Suprapubic skin (tissue), 4 donors: Measurements from ENCODE around the gene ENPP7. TPM values are rescaled to one million over a fixed set of nuclear protein-coding genes. Genes with fewer than 3 reads are reported as not detected.
A peak's percentile ranks its signal among the peaks of the same experiment; 100 is the strongest.

Experiments used
- DNase-seq, 2 donors: peaks; one replicate each; pipeline ENCODE4 v3.0.0-alpha.2; 2019; ENCODE audit warnings: low spot score in 2 of 2
- H3K27ac ChIP-seq: fragments of 200-600 bp; sonication (generic); one replicate; pipeline ENCODE4 v1.5.1; 2019
- H3K27me3 ChIP-seq: fragments of 200-600 bp; sonication (generic); one replicate; pipeline ENCODE4 v1.5.1; 2019
- H3K36me3 ChIP-seq: fragments of 200-600 bp; sonication (generic); one replicate; pipeline ENCODE4 v1.5.1; 2019
- H3K4me1 ChIP-seq: fragments of 200-600 bp; sonication (generic); one replicate; pipeline ENCODE4 v1.5.1; 2019
- H3K4me3 ChIP-seq: fragments of 200-600 bp; sonication (generic); one replicate; pipeline ENCODE4 v1.5.1; 2019; ENCODE audit warnings: mild to moderate bottlenecking
- H3K9me3 ChIP-seq: fragments of 200-600 bp; sonication (generic); one replicate; pipeline ENCODE4 v1.5.1; 2019
- CTCF ChIP-seq, 2 donors: fragments of 200-600 bp in 1 of 2; fragments of 450-650 bp in 1 of 2; sonication (generic) in 1 of 2; IDR thresholded peaks; one replicate each; pipeline ENCODE4 v1.5.1; 2016 to 2019; ENCODE audit warnings: antibody characterized with exemption in 2 of 2, mild to moderate bottlenecking in 1 of 2, moderate library complexity in 1 of 2
- EP300 ChIP-seq: sonication (generic); formaldehyde crosslinking; IDR thresholded peaks from one replicate; pipeline ENCODE4 v1.6.1; 2017; ENCODE audit warnings: antibody characterized with exemption
- POLR2A ChIP-seq, 2 donors: fragments of 450-650 bp; IDR thresholded peaks; one replicate each; pipeline ENCODE4 v1.6.1; 2017; ENCODE audit warnings: antibody characterized with exemption in 2 of 2, mild to moderate bottlenecking in 2 of 2, moderate library complexity in 2 of 2
- POLR2AphosphoS5 ChIP-seq, 3 donors: sonication (generic); formaldehyde crosslinking; IDR thresholded peaks; one replicate each; pipeline ENCODE4 v1.6.1; 2017; ENCODE audit warnings: antibody characterized with exemption in 3 of 3
- WGBS: methylation state at CpG from one replicate; pipeline ENCODE4 v1.1.5; 2018; 5-methylcytosine and 5-hydroxymethylcytosine counted together
- total RNA-seq, 4 donors: library from RNA; depleted of rRNA; stranded (reverse); fragments of >200 nt; gene quantifications; one replicate each; pipeline ENCODE4 v1.1.0, GENCODE V29; 2016

Gene ENPP7
- total RNA-seq, 4 donors from 2014 or later = not detected

DNA sequence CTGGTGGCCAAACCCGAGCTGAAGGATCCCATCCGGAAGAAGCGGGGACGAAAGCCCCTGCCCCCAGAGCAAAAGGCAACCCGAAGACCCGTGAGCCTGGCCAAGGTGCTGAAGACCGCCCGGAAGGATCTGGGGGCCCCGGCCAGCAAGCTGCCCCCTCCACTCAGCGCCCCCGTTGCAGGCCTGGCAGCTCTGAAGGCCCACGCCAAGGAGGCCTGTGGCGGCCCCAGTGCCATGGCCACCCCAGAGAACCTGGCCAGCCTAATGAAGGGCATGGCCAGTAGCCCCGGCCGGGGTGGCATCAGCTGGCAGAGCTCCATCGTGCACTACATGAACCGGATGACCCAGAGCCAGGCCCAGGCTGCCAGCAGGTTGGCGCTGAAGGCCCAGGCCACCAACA lies 53.1 kb downstream of the ENPP7 start:
- WGBS = no CpG with 5 or more reads among the region's 18 CpGs
- Histone ChIP-seq H3K9me3 (no peaks in the 10 kb centered on the region), H3K36me3 (peaks cover 9% of the 10 kb centered on the region), H3K27ac (no peak overlapping the region), H3K27me3 (peaks cover 59% of the 10 kb centered on the region), H3K4me1 (peaks cover 9% of the 10 kb centered on the region), H3K4me3 (no peak overlapping the region)
- TF ChIP-seq POLR2A (IDR thresholded peaks at IDR 0.05) = no peak
- no peak for TF ChIP-seq CTCF (IDR thresholded peaks at IDR 0.05)
- DNase-seq = no peak

- peaks cover 5% of the 10 kb centered on the region for H3K4me1 ChIP-seq
- no peak overlapping the region for H3K4me3 ChIP-seq
- WGBS = 100% methylated on average over 4 of the region's 31 CpGs
- no peak overlapping the region for H3K27ac ChIP-seq
- TF ChIP-seq POLR2AphosphoS5 (IDR thresholded peaks at IDR 0.05) = no peak
- no peak for TF ChIP-seq EP300
- TF ChIP-seq CTCF (IDR thresholded peaks at IDR 0.05) = no peak
- TF ChIP-seq POLR2A (IDR thresholded peaks at IDR 0.05) = no peak
- H3K27me3 ChIP-seq = peaks cover 65% of the 10 kb centered on the region
- peaks cover 9% of the 10 kb centered on the region for H3K36me3 ChIP-seq
- H3K9me3 ChIP-seq = no peaks in the 10 kb centered on the region
- DNase-seq = peak in 1 of 2 donors; percentile 64
Observed at GRCh38 chr17:79784353-79785016, 53.7 kb downstream of the ENPP7 start.

DNA sequence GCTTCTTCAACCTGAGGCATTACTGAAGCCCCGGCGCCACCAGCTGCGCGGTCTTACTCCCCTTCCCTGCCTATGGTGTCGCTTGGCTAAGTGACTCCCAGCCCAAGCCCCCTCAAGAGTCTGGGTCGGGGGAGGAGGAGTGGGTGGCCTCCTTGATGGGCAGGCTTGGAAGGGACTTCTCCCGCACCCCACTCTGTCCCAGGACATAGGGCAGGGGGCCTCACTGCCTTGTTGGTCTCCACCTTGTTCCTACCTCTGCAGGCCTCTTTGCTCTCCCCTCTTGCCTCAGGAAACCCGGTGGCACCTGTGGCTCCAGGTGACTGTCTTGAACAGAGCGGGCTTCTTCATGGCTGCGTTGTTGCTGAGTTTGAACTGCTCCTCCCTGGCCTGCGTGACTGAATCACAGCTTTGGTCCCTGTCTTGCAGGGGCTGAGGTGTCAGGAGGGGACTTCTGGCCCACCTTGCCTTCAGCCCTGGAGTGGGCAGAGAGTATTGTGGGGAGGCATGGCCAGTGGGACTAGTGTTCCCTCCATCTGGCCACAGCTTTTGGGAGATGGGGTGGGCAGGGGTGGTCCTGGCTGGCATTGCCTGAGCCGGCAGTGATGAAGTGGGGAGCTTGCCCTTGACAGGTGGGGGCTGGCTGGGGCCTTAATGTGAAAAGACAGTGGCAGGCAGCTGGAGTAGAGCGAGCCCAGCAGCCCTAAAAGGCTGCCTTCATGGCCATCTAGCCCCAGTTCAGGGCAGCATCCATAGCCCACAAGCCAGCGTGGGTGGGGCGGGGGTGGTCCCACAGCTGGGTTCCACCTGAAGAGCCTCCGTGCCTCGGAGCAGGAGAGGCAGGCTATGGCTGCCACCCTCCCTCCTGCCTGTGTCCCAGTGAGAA lies 54.5 kb downstream of the ENPP7 start:
- H3K27me3 ChIP-seq = peaks cover 73% of the 10 kb centered on the region
- TF ChIP-seq POLR2A (IDR thresholded peaks at IDR 0.05) = no peak
- TF ChIP-seq EP300 = no peak
- TF ChIP-seq CTCF (IDR thresholded peaks at IDR 0.05) = no peak
- no peak for TF ChIP-seq POLR2AphosphoS5 (IDR thresholded peaks at IDR 0.05)
- WGBS = 96% methylated on average over 15 of the region's 17 CpGs

GRCh38 chr17:79785900-79786810 lies 55.4 kb downstream of the ENPP7 start:
- TF ChIP-seq EP300 = no peak
- no peak for TF ChIP-seq CTCF (IDR thresholded peaks at IDR 0.05)
- no peak for TF ChIP-seq POLR2A (IDR thresholded peaks at IDR 0.05)
- no peak for TF ChIP-seq POLR2AphosphoS5 (IDR thresholded peaks at IDR 0.05)
- Histone ChIP-seq H3K36me3 (peaks cover 9% of the 10 kb centered on the region), H3K4me3 (no peak overlapping the region), H3K27me3 (peaks cover 82% of the 10 kb centered on the region), H3K9me3 (no peaks in the 10 kb centered on the region), H3K4me1 (peaks cover 17% of the 10 kb centered on the region), H3K27ac (no peak overlapping the region)
- no peak for DNase-seq
- 83% methylated on average over 7 of the region's 15 CpGs for WGBS

More for the DNA sequence above, 54.5 kb downstream of the ENPP7 start:
- Histone ChIP-seq H3K36me3 (peaks cover 9% of the 10 kb centered on the region), H3K4me1 (peaks cover 10% of the 10 kb centered on the region), H3K4me3 (no peak overlapping the region), H3K9me3 (no peaks in the 10 kb centered on the region), H3K27ac (no peak overlapping the region)
- DNase-seq = no peak
